ENCODE data around the gene CEP164. TPM values are rescaled to one million over a fixed set of nuclear protein-coding genes. Genes with fewer than 3 reads are reported as not detected.

CEP164 gene
- total and polyA plus RNA-seq, 2 experiments from 2014 or later, result 13.9 to 23.8 TPM

DNA sequence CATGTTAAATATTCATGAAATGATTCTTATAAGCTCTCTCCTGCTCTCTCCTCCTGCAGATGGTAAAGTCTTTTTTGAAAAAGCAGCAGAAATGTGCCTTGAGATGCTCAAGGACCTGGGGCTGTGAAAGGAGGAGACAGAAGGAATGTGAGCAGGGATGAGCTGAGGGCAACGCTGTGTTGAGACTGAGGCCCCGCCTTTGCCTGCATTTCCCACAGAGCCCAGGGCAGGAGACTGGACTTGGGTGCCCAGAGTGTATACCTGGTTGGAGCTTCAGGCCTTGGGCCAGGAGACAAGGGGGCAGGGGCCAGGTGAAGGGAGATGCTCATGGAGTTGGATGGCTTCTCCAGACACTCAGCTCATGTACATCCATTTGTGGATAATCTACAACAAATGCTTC, 39.2 kb downstream of the CEP164 start:
- no peaks in the 10 kb centered on the region for H3K9me3 Mint-ChIP-seq
- H3K36me3 Mint-ChIP-seq (ENCODE audit: low read depth), result peaks cover 25% of the 10 kb centered on the region

More for the DNA sequence above, 39.2 kb downstream of the CEP164 start:
- no peaks in the 10 kb centered on the region for H3K9me2 ChIP-seq (ENCODE audit: insufficient read depth)
- no peak overlapping the region for H3K4me2 ChIP-seq
- no peaks in the 10 kb centered on the region; the same call in 1 of the 2 replicates for H4K20me1 ChIP-seq (replicated peaks; ENCODE audit: insufficient read depth)
- no peak overlapping the region for H3K27ac ChIP-seq (ENCODE audit: low read depth)
- peaks cover 8% of the 10 kb centered on the region for H3K36me3 ChIP-seq (ENCODE audit: insufficient read depth)
- peaks cover 1% of the 10 kb centered on the region for H3K27me3 Mint-ChIP-seq (ENCODE audit: insufficient read depth, low read depth, poor library complexity)
- no peaks in the 10 kb centered on the region for H3K4me1 ChIP-seq (ENCODE audit: insufficient read depth)
- TF ChIP-seq EZH2phosphoT487 (IDR thresholded peaks at IDR 0.05; ENCODE audit: unreplicated experiment), result no peak
- TF ChIP-seq JUNB (IDR thresholded peaks at IDR 0.05; ENCODE audit: unreplicated experiment), result no peak
- TF ChIP-seq, protein P1, sequence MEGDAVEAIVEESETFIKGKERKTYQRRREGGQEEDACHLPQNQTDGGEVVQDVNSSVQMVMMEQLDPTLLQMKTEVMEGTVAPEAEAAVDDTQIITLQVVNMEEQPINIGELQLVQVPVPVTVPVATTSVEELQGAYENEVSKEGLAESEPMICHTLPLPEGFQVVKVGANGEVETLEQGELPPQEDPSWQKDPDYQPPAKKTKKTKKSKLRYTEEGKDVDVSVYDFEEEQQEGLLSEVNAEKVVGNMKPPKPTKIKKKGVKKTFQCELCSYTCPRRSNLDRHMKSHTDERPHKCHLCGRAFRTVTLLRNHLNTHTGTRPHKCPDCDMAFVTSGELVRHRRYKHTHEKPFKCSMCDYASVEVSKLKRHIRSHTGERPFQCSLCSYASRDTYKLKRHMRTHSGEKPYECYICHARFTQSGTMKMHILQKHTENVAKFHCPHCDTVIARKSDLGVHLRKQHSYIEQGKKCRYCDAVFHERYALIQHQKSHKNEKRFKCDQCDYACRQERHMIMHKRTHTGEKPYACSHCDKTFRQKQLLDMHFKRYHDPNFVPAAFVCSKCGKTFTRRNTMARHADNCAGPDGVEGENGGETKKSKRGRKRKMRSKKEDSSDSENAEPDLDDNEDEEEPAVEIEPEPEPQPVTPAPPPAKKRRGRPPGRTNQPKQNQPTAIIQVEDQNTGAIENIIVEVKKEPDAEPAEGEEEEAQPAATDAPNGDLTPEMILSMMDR (conservative IDR thresholded peaks at IDR 0.05; ENCODE audit: low read depth in 2 of 2), result no peak
- TF ChIP-seq ETS1 (IDR thresholded peaks at IDR 0.05), result no peak
- no peak for TF ChIP-seq CREB1 (CRISPR knock-in tag; IDR thresholded peaks at IDR 0.05; ENCODE audit: low read depth)
- TF ChIP-seq EZH2 (IDR thresholded peaks at IDR 0.05; ENCODE audit: low read depth, unreplicated experiment), result no peak
- TF ChIP-seq ZNF462 (CRISPR knock-in tag; IDR thresholded peaks at IDR 0.05), result no peak
- TF ChIP-seq NANOG (IDR thresholded peaks at IDR 0.05; ENCODE audit: borderline replicate concordance), result no peak
- no peak for TF ChIP-seq REST (IDR thresholded peaks at IDR 0.05; ENCODE audit: unreplicated experiment)
- TF ChIP-seq ZNF331 (CRISPR knock-in tag; IDR thresholded peaks at IDR 0.05; ENCODE audit: low read depth), result no peak
- TF ChIP-seq STAT1 (IDR thresholded peaks at IDR 0.05; ENCODE audit: unreplicated experiment), result no peak
- TF ChIP-seq POLR2AphosphoS5 (IDR thresholded peaks at IDR 0.05; ENCODE audit: low read depth), result no peak
- no peak for TF ChIP-seq ZNF114 (CRISPR knock-in tag; IDR thresholded peaks at IDR 0.05)
- no peaks in the 10 kb centered on the region for H3K27me3 ChIP-seq (ENCODE audit: insufficient read depth)
- no peak overlapping the region for H3K27ac Mint-ChIP-seq
- no peak overlapping the region for H2AFZ ChIP-seq
- no peak overlapping the region for H3K4me3 Mint-ChIP-seq
- no peak for ATAC-seq
- no peak overlapping the region for H3K4me3 ChIP-seq
- H3F3A ChIP-seq (replicated peaks; ENCODE audit: low read depth), result no peaks in the 10 kb centered on the region
- H3K79me2 ChIP-seq (replicated peaks; ENCODE audit: insufficient read depth), result no peaks in the 10 kb centered on the region
- no peaks in the 10 kb centered on the region for H3K4me1 Mint-ChIP-seq
- no peak for DNase-seq (ENCODE audit: low spot score)
